Mesodermal cell (in vitro differentiated cells): Measurements from ENCODE around the gene RELCH.

ENCODE experiments used
- H3K27ac ChIP-seq: 2 replicates; pipeline ENCODE4 v1.7.0; 2013; ENCODE audit warnings: mild to moderate bottlenecking, low read depth, low read length, moderate library complexity; ENCODE audit not compliant: severe bottlenecking
- H3K36me3 ChIP-seq: 2 replicates; pipeline ENCODE4 v1.7.1; 2013; ENCODE audit warnings: mild to moderate bottlenecking, low read length, moderate library complexity; ENCODE audit not compliant: control insufficient read depth, insufficient read depth
- H3K4me1 ChIP-seq: one replicate; pipeline ENCODE4 v1.7.1; 2013; ENCODE audit warnings: mild to moderate bottlenecking, low read length; ENCODE audit not compliant: insufficient read depth, control insufficient read depth, poor library complexity, severe bottlenecking
- H3K4me3 ChIP-seq: 2 replicates; pipeline ENCODE4 v1.7.0; 2013; ENCODE audit warnings: low read length, control low read depth, mild to moderate bottlenecking; ENCODE audit not compliant: insufficient read depth, poor library complexity, severe bottlenecking; ENCODE audit errors: extremely low read depth
- H3K9me3 ChIP-seq: 2 replicates; pipeline ENCODE4 v1.7.1; 2013; ENCODE audit warnings: mild to moderate bottlenecking, low read length, moderate library complexity; ENCODE audit not compliant: control insufficient read depth
- WGBS, 2 experiments: methylation state at CpG; one replicate each; pipeline ENCODE4 v1.1.5; 2013; ENCODE audit warnings: missing lambda C conversion rate in 2 of 2; ENCODE audit not compliant: insufficient coverage in 2 of 2; 5-methylcytosine and 5-hydroxymethylcytosine counted together

RELCH gene

DNA sequence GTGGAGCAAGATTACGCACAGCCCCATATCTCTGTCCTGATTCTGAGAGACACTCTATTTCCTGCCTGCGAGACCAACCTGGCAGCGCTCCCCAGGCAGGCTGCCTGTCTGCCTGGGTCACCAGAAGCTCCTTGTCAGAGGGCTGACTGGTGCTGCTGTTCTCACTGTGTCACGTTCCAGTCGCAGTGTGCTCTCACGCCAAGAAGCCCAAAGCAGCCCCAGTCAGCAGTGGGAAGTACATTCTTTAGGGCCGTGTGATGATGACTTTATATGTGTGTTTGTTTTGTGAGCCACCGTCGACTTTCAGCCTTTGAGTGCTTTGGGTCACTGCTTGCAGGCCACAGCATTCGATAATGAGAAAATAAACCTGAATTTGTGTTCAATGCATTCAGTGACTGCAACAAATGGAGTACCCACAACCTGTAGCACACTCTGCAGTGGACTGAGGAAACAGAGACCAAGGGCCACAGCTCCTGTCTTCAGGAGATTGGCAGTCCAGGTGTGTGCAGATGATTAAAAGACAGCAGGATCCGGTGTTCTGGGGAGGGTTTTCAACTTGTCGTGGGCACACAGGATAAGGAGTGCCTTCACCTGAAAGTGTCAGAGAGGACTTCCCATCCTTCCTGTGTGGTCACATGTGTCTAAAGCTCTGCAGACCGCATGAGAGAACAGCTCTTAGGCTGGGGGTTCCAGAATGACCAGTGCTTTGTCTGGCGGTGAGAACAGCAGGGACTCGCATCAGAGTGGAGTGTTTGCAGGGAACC is 142.8 kb downstream of the RELCH start:
- H3K4me3 ChIP-seq = no peak overlapping the region
- H3K9me3 ChIP-seq = no peaks in the 10 kb centered on the region
- WGBS, 2 experiments = 67 to 78% methylated on average over 8 to 15 of the region's 15 CpGs
- no peaks in the 10 kb centered on the region for H3K36me3 ChIP-seq
- H3K27ac ChIP-seq = no peak overlapping the region
- peaks cover 10% of the 10 kb centered on the region for H3K4me1 ChIP-seq

DNA sequence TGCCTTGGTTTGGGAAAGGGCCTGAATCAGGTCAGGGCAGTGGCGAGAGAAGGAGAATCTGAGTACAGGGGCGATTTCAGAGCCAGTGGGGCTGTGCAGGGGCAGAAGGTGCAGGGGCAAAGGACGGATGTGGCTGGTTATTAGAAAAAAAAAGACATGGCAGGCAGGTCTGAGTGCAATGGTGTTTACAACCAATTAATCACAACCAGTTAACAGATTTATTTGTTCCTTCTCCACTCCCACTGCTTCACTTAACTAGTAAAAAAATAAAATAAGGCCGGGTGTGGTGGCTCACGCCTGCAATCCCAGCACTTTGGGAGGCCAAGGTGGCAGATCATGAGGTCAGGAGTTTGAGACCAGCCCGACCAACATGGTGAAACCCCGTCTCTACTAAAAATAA is 143.6 kb downstream of the RELCH start:
- no peak overlapping the region for H3K4me3 ChIP-seq
- peaks cover 10% of the 10 kb centered on the region for H3K4me1 ChIP-seq
- H3K27ac ChIP-seq = no peak overlapping the region
- 95 to 96% methylated on average over 5 to 7 of the region's 7 CpGs for WGBS, 2 experiments
- H3K9me3 ChIP-seq = no peaks in the 10 kb centered on the region
- H3K36me3 ChIP-seq = no peaks in the 10 kb centered on the region

DNA sequence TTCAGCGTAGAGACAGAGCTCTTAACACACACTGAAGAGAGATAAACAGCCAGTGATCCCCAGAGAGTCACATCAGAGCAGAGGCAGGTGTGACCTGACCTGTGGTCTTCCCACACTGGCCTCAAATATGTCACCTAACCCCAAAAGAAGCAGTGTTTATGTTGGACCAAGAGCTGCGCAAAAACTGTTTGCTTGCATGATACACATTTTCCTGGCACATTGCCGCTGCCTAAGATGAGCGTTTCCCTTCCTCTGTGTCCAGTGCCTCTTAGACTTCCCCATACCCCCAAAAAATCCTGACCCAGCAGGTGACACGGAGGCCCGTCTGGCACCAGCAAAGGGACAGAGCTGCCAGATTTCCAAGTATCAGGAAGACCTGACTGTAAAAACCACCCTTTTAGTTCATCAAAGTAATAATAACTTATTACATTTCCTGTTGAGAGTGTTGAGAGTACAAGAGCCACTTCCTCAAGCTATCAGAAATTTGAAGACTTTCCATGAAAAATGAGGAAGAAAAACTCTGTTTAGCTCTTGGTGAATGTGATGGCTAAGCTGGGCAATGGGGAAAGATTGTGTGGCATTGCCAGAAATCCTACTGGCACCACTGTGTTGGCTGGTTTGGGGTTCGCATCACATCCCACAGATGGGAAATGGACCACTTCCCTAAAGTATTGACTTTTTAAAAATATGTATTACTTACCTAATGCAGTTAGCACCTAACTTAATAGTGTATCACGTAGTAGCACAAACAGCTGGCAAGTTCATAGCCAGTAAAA is 144.7 kb downstream of the RELCH start:
- no peaks in the 10 kb centered on the region for H3K9me3 ChIP-seq
- H3K27ac ChIP-seq = no peak overlapping the region
- peaks cover 10% of the 10 kb centered on the region for H3K4me1 ChIP-seq
- no peak overlapping the region for H3K4me3 ChIP-seq
- 95 to 96% methylated on average over 4 to 6 of the region's 8 CpGs for WGBS, 2 experiments
- H3K36me3 ChIP-seq = no peaks in the 10 kb centered on the region

DNA sequence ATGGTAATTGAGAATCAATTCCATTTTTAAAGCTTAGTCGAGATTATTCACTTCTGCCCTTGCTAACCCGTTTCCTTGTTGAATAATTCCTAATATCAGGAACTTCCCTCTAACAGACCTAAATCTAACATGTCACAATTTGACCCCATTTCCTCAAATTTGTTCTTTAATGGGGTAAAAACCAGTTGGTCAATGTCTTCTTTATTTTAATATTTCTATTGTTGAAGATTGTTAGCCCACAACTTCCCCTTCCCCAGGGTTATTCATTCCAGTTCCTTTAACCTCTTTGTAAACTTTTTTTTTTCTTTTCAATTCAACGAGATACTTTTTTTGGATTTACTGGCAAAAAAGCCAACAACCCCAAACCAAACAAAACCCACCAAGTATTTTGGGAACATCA is 145.4 kb downstream of the RELCH start:
- Histone ChIP-seq H3K27ac (no peak overlapping the region), H3K36me3 (no peaks in the 10 kb centered on the region), H3K9me3 (no peaks in the 10 kb centered on the region), H3K4me3 (no peak overlapping the region), H3K4me1 (peaks cover 10% of the 10 kb centered on the region)
- WGBS, 2 experiments = 67 to 92% methylated on average over 1 to 3 of the region's 3 CpGs

DNA sequence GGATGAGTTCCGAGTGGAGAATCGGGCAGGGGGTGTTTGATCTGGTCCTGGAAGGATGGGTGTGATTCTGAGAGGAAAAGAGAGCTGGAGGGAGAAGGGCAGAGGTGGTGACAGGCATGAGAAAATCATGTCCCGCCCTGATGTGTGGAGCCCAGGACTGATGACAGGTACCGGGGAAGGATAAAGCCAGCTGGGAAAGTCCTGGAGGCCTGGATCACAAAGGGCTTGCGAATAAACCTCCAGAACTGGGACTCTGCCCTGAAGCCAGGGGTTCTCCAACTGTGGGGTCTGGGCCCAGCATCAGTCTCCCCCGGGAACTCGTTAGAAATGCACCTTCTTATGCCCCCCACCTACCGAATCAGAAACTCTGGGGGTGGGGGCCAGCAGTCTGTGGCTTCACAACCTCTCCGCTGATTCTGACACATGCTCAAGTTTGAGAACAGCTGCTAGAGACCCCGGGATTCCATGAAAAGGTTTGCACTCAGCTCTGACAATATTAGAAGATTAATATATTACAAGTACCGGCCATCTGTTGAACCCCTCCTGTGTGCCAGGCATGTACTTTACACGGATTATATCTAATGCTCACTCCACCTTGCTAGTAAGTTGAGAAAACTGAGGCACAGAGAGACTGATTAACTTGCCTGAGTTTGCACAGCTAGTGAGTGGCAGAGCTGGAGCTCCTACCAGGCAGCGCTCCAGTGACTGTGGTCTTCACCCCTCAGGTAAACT is 146.1 kb downstream of the RELCH start:
- Histone ChIP-seq H3K36me3 (no peaks in the 10 kb centered on the region), H3K4me1 (peaks cover 10% of the 10 kb centered on the region), H3K4me3 (no peak overlapping the region), H3K9me3 (no peaks in the 10 kb centered on the region), H3K27ac (no peak overlapping the region)
- 88 to 93% methylated on average over 10 to 11 of the region's 13 CpGs for WGBS, 2 experiments

DNA sequence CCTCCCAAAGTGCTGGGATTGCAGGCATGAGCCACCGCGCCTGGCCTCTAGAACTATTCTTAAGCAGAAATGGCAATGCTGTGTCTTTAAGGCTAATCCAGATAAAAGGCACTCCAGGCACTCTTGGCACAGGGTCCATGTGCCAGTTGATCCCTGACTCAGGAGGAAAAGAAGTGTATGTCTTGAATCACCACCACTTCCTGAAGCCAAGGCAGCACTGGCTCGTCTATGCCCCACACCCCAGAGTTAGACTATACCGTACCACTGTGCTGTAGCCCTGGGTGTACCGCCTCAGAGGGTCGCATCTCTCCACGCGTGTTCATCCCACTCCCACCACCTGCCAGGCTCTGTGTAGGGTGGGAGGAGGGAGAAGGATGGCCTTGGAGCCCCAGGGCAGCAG is 147.1 kb downstream of the RELCH start:
- H3K36me3 ChIP-seq = no peaks in the 10 kb centered on the region

DNA sequence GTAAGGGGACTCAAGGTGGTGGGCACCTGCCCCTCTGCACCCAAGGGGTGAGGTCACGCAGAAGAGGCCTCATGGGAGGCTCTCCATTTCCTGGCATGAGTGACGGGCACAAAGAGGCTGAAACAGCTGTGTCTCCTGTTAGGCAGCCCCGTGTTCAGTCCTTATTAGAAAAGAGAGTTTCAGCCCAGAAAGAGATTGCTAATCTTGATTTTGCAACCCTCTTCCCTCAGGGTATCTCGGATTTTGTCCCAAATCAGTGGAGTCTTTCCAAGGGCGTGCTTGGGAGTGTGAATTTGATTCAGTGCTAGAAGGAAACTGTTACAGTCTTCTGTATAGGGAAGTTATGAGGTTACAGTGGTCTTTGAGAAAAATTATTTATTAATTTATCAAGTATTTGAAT is 148.4 kb downstream of the RELCH start:
- WGBS, 2 experiments = 92 to 93% methylated on average over 3 of the region's 5 CpGs
- no peak overlapping the region for H3K27ac ChIP-seq
- H3K36me3 ChIP-seq = no peaks in the 10 kb centered on the region
- no peak overlapping the region for H3K4me3 ChIP-seq
- no peaks in the 10 kb centered on the region for H3K9me3 ChIP-seq
- peaks cover 11% of the 10 kb centered on the region for H3K4me1 ChIP-seq

More for the DNA sequence above, 147.1 kb downstream of the RELCH start:
- Histone ChIP-seq H3K9me3 (no peaks in the 10 kb centered on the region), H3K27ac (no peak overlapping the region), H3K4me1 (peaks cover 16% of the 10 kb centered on the region), H3K4me3 (no peak overlapping the region)
- WGBS, 2 experiments = 89% methylated on average over 3 of the region's 8 CpGs; no CpG with 5 or more reads in 1 of the 2 experiments

DNA sequence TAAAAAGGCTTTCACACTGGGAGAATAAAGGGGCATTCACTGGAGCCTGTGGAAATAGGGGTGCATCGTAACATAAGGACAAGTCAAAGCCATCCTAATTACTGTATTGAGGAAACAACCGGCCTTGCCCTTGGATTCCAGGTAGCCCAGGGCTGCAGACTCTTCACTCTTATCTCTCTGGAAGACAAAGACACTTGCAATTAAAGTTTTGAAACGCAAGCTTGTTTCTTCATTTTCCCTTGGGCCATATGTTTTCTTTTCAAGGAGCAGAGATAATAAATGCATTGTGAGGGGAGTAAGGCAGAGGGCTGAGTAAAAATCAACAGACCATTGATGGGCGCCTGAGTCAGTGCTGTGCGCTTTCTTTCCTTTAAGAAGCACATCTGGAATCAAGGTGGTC is 149.6 kb downstream of the RELCH start:
- H3K4me1 ChIP-seq = peaks cover 11% of the 10 kb centered on the region
- H3K9me3 ChIP-seq = no peaks in the 10 kb centered on the region
- H3K27ac ChIP-seq = no peak overlapping the region
- H3K4me3 ChIP-seq = no peak overlapping the region
- 87 to 96% methylated on average over 5 of the region's 5 CpGs for WGBS, 2 experiments
- H3K36me3 ChIP-seq = no peaks in the 10 kb centered on the region

DNA sequence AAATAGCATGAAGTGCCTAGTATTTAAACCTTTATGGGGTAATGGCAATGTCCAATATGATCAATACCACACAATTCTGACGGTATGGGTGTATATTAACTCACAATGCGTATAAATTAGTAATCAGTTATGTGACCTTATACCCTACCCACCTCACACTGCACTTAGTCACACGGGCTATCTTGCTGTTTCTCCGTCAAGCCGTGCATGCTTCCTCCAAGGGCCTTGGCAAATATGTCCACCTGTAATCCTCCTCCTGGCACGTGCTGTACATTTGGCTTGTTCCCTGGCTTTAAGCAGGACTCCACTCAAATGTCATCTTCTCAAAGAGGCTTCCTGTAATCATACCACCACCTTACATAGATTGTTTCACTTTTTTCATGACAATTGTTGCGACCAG is 150.3 kb downstream of the RELCH start:
- Histone ChIP-seq H3K9me3 (no peaks in the 10 kb centered on the region), H3K27ac (no peak overlapping the region), H3K4me1 (peaks cover 11% of the 10 kb centered on the region), H3K4me3 (no peak overlapping the region), H3K36me3 (no peaks in the 10 kb centered on the region)
- 86 to 95% methylated on average over 5 to 6 of the region's 7 CpGs for WGBS, 2 experiments

DNA sequence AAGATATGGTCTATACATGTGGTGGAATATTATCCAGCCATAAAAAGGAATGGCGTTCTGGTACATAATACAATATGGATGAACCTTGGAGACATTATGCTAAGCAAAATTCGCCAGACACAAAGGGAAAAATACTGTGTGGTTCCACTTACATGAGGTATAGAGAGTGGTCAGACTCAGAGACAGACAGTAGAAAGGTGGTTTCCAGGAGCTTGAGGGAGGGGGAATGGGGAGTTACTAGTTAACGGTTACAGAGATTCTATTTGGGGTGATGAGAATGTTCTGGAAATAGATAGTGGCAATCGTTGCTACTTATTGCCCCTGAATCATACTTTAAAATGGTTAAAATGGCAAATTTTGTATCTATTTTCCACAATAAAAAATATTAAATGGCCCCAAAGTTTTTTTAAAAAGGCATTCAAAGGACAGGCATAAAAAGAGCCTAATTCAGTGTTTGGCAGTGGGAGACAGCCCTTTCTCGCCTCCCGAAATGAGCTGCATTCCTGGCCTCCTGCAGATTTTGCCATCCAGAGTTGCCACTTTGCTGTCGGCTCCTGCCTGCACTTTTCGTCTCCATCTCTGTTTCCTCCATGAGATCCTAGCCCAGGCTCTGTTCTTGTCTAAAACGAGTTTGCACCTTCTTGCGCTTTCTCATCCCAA is 151.5 kb downstream of the RELCH start:
- no peaks in the 10 kb centered on the region for H3K36me3 ChIP-seq
- peaks cover 11% of the 10 kb centered on the region for H3K4me1 ChIP-seq
- WGBS, 2 experiments = 48 to 49% methylated on average over 6 to 9 of the region's 10 CpGs
- no peak overlapping the region for H3K27ac ChIP-seq
- H3K9me3 ChIP-seq = no peaks in the 10 kb centered on the region
- H3K4me3 ChIP-seq = no peak overlapping the region
